ENCODE measurements around the gene FLYWCH2. TPM values are rescaled to one million over a fixed set of nuclear protein-coding genes. Genes with fewer than 3 reads are reported as not detected.
"Not testable (repeated sequence)": the region's sequence is repeated elsewhere in the genome, so short reads cannot be mapped to it uniquely, and the experiment has no call there.

Gene FLYWCH2
- total RNA-seq, 1 donor from 2014 or later: 24.9 TPM

GRCh38 chr16:2936436-2937011 lies 53.5 kb downstream of the FLYWCH2 start:
- TF ChIP-seq CTCF (IDR thresholded peaks at IDR 0.05; ENCODE audit: unreplicated experiment): no peak
- DNase-seq (ENCODE audit: low spot score): no peak
- H3K36me3 Mint-ChIP-seq (ENCODE audit: low read depth, unreplicated experiment): peaks cover 22% of the 10 kb centered on the region
- no peaks in the 10 kb centered on the region for H3K4me1 Mint-ChIP-seq (ENCODE audit: unreplicated experiment)
- H3K27ac Mint-ChIP-seq (ENCODE audit: unreplicated experiment): no peak overlapping the region
- peaks cover 9% of the 10 kb centered on the region for H3K27me3 Mint-ChIP-seq (ENCODE audit: unreplicated experiment)
- H3K9me3 Mint-ChIP-seq (ENCODE audit: unreplicated experiment): no peaks in the 10 kb centered on the region
- H3K4me3 Mint-ChIP-seq (ENCODE audit: unreplicated experiment): no peak overlapping the region

- Mint-ChIP-seq H3K27me3 (ENCODE audit: unreplicated experiment) (peaks cover 9% of the 10 kb centered on the region), H3K4me1 (ENCODE audit: unreplicated experiment) (no peaks in the 10 kb centered on the region), H3K36me3 (ENCODE audit: low read depth, unreplicated experiment) (peaks cover 22% of the 10 kb centered on the region), H3K4me3 (ENCODE audit: unreplicated experiment) (no peak overlapping the region), H3K27ac (ENCODE audit: unreplicated experiment) (no peak overlapping the region), H3K9me3 (ENCODE audit: unreplicated experiment) (no peaks in the 10 kb centered on the region)
- no peak for TF ChIP-seq CTCF (IDR thresholded peaks at IDR 0.05; ENCODE audit: unreplicated experiment)
- DNase-seq (ENCODE audit: low spot score): no peak
Measured at GRCh38 chr16:2937170-2937569, 54.2 kb downstream of the FLYWCH2 start.

- peaks cover 23% of the 10 kb centered on the region for H3K36me3 Mint-ChIP-seq (ENCODE audit: low read depth, unreplicated experiment)
- DNase-seq (ENCODE audit: low spot score): no peak
- no peak overlapping the region for H3K27ac Mint-ChIP-seq (ENCODE audit: unreplicated experiment)
- no peaks in the 10 kb centered on the region for H3K9me3 Mint-ChIP-seq (ENCODE audit: unreplicated experiment)
- no peak for TF ChIP-seq CTCF (IDR thresholded peaks at IDR 0.05; ENCODE audit: unreplicated experiment)
- no peaks in the 10 kb centered on the region for H3K4me1 Mint-ChIP-seq (ENCODE audit: unreplicated experiment)
- peaks cover 7% of the 10 kb centered on the region for H3K27me3 Mint-ChIP-seq (ENCODE audit: unreplicated experiment)
- no peak overlapping the region for H3K4me3 Mint-ChIP-seq (ENCODE audit: unreplicated experiment)
Measured at GRCh38 chr16:2938206-2938605, 55.2 kb downstream of the FLYWCH2 start.

- Mint-ChIP-seq H3K4me1 (ENCODE audit: unreplicated experiment) (no peaks in the 10 kb centered on the region), H3K9me3 (ENCODE audit: unreplicated experiment) (no peaks in the 10 kb centered on the region), H3K27ac (ENCODE audit: unreplicated experiment) (no peak overlapping the region), H3K36me3 (ENCODE audit: low read depth, unreplicated experiment) (peaks cover 22% of the 10 kb centered on the region), H3K4me3 (ENCODE audit: unreplicated experiment) (no peak overlapping the region), H3K27me3 (ENCODE audit: unreplicated experiment) (peaks cover 3% of the 10 kb centered on the region)
- no peak for TF ChIP-seq CTCF (IDR thresholded peaks at IDR 0.05; ENCODE audit: unreplicated experiment)
- no peak for DNase-seq (ENCODE audit: low spot score)
Measured at GRCh38 chr16:2939968-2940367, 57.0 kb downstream of the FLYWCH2 start.

GRCh38 chr16:2942045-2942444 lies 59.0 kb downstream of the FLYWCH2 start:
- H3K27ac Mint-ChIP-seq (ENCODE audit: unreplicated experiment): no peak overlapping the region
- no peaks in the 10 kb centered on the region for H3K9me3 Mint-ChIP-seq (ENCODE audit: unreplicated experiment)
- peaks cover 6% of the 10 kb centered on the region for H3K27me3 Mint-ChIP-seq (ENCODE audit: unreplicated experiment)
- H3K36me3 Mint-ChIP-seq (ENCODE audit: low read depth, unreplicated experiment): peaks cover 24% of the 10 kb centered on the region
- DNase-seq (ENCODE audit: low spot score): no peak
- H3K4me3 Mint-ChIP-seq (ENCODE audit: unreplicated experiment): no peak overlapping the region
- no peaks in the 10 kb centered on the region for H3K4me1 Mint-ChIP-seq (ENCODE audit: unreplicated experiment)
- no peak for TF ChIP-seq CTCF (IDR thresholded peaks at IDR 0.05; ENCODE audit: unreplicated experiment)

- H3K9me3 Mint-ChIP-seq (ENCODE audit: unreplicated experiment); DNase-seq (ENCODE audit: low spot score); H3K4me3 Mint-ChIP-seq (ENCODE audit: unreplicated experiment); H3K4me1 Mint-ChIP-seq (ENCODE audit: unreplicated experiment); H3K27me3 Mint-ChIP-seq (ENCODE audit: unreplicated experiment); H3K27ac Mint-ChIP-seq (ENCODE audit: unreplicated experiment): not testable (repeated sequence)
- H3K36me3 Mint-ChIP-seq (ENCODE audit: low read depth, unreplicated experiment): peaks cover 29% of the 10 kb centered on the region
Measured at GRCh38 chr16:2943716-2944115, 60.7 kb downstream of the FLYWCH2 start.
